K562 (cell line): ENCODE data around the gene SUPT3H. TPM values are rescaled to one million over a fixed set of nuclear protein-coding genes. Genes with fewer than 3 reads are reported as not detected.

Experiments used
- BACH1 ChIP-seq: fragments of 200-800 bp; sonication (Bioruptor generic); IDR thresholded peaks from 2 replicates; pipeline ENCODE4 v1.6.1; 2016; ENCODE audit warnings: missing genetic modification characterization, missing compliant biosample characterization
- CBX3 ChIP-seq, 2 experiments: IDR thresholded peaks; 1 replicate in 1 of 2; 2 replicates in 1 of 2; pipeline ENCODE4 v1.6.1; 2012; ENCODE audit warnings: inconsistent platforms in 2 of 2, low read length in 2 of 2, borderline replicate concordance in 1 of 2, control low read depth in 1 of 2
- DEAF1 ChIP-seq: fragments of 450-650 bp; formaldehyde crosslinking; IDR thresholded peaks from 2 replicates; pipeline ENCODE4 v1.4.0; 2020; ENCODE audit warnings: mild to moderate bottlenecking, moderate library complexity
- FOXJ3 ChIP-seq: sonication (generic); formaldehyde crosslinking; IDR thresholded peaks from 2 replicates; pipeline ENCODE4 v1.4.0; 2020; ENCODE audit warnings: mild to moderate bottlenecking, missing genetic modification reagents
- GATA2 ChIP-seq: sonication (generic); formaldehyde crosslinking; IDR thresholded peaks from 2 replicates; pipeline ENCODE4 v1.4.0; 2020; ENCODE audit warnings: mild to moderate bottlenecking, missing genetic modification reagents
- GTF2E2 ChIP-seq: fragments of 200-800 bp; sonication (Bioruptor generic); IDR thresholded peaks from 2 replicates; pipeline ENCODE4 v1.6.1; 2016; ENCODE audit warnings: missing genetic modification characterization, missing compliant biosample characterization
- HMG20A ChIP-seq: fragments of 450-650 bp; formaldehyde crosslinking; conservative IDR thresholded peaks from 2 replicates; pipeline ENCODE4 v1.4.0; 2020; ENCODE audit warnings: mild to moderate bottlenecking, mixed read lengths
- MBD1 ChIP-seq: fragments of 250-450 bp; sonication (Bioruptor Pico); IDR thresholded peaks from 2 replicates; pipeline ENCODE4 v1.8.0; 2022; ENCODE audit warnings: inconsistent platforms
- NFE2L1 ChIP-seq: fragments of 450-650 bp; IDR thresholded peaks from 2 replicates; pipeline ENCODE4 v1.6.1; 2016; ENCODE audit warnings: missing genetic modification characterization, low read depth, mild to moderate bottlenecking, missing compliant biosample characterization, moderate library complexity, borderline replicate concordance
- PTBP1 ChIP-seq: fragments of 200-400 bp; formaldehyde crosslinking; IDR thresholded peaks from 2 replicates; pipeline ENCODE4 v1.6.1; 2017; ENCODE audit warnings: low read depth, low read length
- TAF15 ChIP-seq: fragments of 200-400 bp; formaldehyde crosslinking; IDR thresholded peaks from 2 replicates; pipeline ENCODE4 v1.6.1; 2017; ENCODE audit warnings: mild to moderate bottlenecking, low read depth, low read length, moderate library complexity
- ZBTB7A ChIP-seq: IDR thresholded peaks from 2 replicates; pipeline ENCODE4 v1.6.1; 2011; ENCODE audit warnings: low read depth, mild to moderate bottlenecking, low read length, moderate library complexity, borderline replicate concordance; ENCODE audit not compliant: control insufficient read depth
- ZC3H11A ChIP-seq: IDR thresholded peaks from 2 replicates; pipeline ENCODE4 v1.6.1; 2012; ENCODE audit warnings: low read depth, low read length, improper control_type of control experiment
- ZFP1 ChIP-seq: fragments of 450-650 bp; formaldehyde crosslinking; IDR thresholded peaks from 2 replicates; pipeline ENCODE4 v1.4.0; 2020; ENCODE audit warnings: mild to moderate bottlenecking, mixed read lengths
- ZNF24 ChIP-seq: fragments of 450-650 bp; IDR thresholded peaks from 2 replicates; pipeline ENCODE4 v1.6.1; 2016
- ZNF445 ChIP-seq: fragments of 250-450 bp; sonication (Bioruptor Pico); IDR thresholded peaks from 2 replicates; pipeline ENCODE4 v1.4.0; 2020; ENCODE audit warnings: low read depth, mild to moderate bottlenecking, moderate library complexity
- ZNF695 ChIP-seq: fragments of 450-650 bp; formaldehyde crosslinking; IDR thresholded peaks from 2 replicates; pipeline ENCODE4 v1.4.0; 2020; ENCODE audit warnings: mild to moderate bottlenecking, moderate library complexity
- ZNF785 ChIP-seq: fragments of 250-450 bp; sonication (Bioruptor Pico); IDR thresholded peaks from 2 replicates; pipeline ENCODE4 v1.4.0; 2020; ENCODE audit warnings: mild to moderate bottlenecking
- polyA plus RNA-seq, 8 experiments: library from polyadenylated mRNA; depleted of rRNA in 4 of 8; stranded (reverse) in 5 of 8; unstranded in 3 of 8; fragments of >200 nt; fragmentation: Nextera tagmentation in 2 of 8; fragmentation: Illumina TruSeq in 1 of 8; extraction: Ambion mirVana in 2 of 8; extraction: Trizol in 1 of 8; gene quantifications; 2 replicates each; pipeline versions ENCODE4 v1.2.1 to v1.2.3, GENCODE V29; 2011 to 2014; ENCODE audit warnings: inconsistent platforms in 1 of 8, missing spikeins in 1 of 8
- total RNA-seq, 7 experiments: library from RNA; depleted of rRNA in 6 of 7; stranded (reverse); fragments of >200 nt in 6 of 7; fragmentation: Illumina TruSeq in 2 of 7; extraction: Trizol in 2 of 7; gene quantifications; 2 replicates each; pipeline versions ENCODE4 v1.2.1 to v1.2.3, GENCODE V29; 2011 to 2021; ENCODE audit warnings: low replicate concordance in 1 of 7
- TF ChIP-seq, protein P1 (sequence below): fragments of 450-650 bp; conservative IDR thresholded peaks from 2 replicates; pipeline ENCODE4 v1.6.1; 2016; ENCODE audit warnings: missing genetic modification characterization, low read depth, mild to moderate bottlenecking, control low read depth, missing compliant biosample characterization
- TF ChIP-seq, protein P2 (sequence below): fragments of 450-650 bp; IDR thresholded peaks from 2 replicates; pipeline ENCODE4 v1.6.1; 2017; ENCODE audit warnings: antibody characterized with exemption

The SUPT3H gene
- total and polyA plus RNA-seq, 9 of the 15 experiments (the other 6 are each of a cell fraction or from before 2014, with no cell fraction given): 7.2 to 16.3 (median 11.9) TPM

GRCh38 chr6:45378334-45378926, 696 bp upstream of the SUPT3H start (continued):
- TF ChIP-seq ZNF445 (CRISPR knock-in tag): no peak
- no peak for TF ChIP-seq TAF15
- TF ChIP-seq CBX3 (IDR thresholded peaks at IDR 0.05; ENCODE audit: borderline replicate concordance in 1 of 2, low read length in 2 of 2): no peak
- no peak for TF ChIP-seq PTBP1
- TF ChIP-seq NFE2L1 (tag): no peak
- TF ChIP-seq ZFP1 (CRISPR knock-in tag): no peak
- no peak for TF ChIP-seq GTF2E2 (tag)
- no peak; the same call in 1 of the 2 replicates for TF ChIP-seq DEAF1 (CRISPR knock-in tag)
- no peak; the same call in 1 of the 2 replicates for TF ChIP-seq HMG20A
- no peak for TF ChIP-seq ZNF785
- TF ChIP-seq, protein P1, sequence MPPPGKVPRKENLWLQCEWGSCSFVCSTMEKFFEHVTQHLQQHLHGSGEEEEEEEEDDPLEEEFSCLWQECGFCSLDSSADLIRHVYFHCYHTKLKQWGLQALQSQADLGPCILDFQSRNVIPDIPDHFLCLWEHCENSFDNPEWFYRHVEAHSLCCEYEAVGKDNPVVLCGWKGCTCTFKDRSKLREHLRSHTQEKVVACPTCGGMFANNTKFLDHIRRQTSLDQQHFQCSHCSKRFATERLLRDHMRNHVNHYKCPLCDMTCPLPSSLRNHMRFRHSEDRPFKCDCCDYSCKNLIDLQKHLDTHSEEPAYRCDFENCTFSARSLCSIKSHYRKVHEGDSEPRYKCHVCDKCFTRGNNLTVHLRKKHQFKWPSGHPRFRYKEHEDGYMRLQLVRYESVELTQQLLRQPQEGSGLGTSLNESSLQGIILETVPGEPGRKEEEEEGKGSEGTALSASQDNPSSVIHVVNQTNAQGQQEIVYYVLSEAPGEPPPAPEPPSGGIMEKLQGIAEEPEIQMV: no peak
- TF ChIP-seq, protein P2, sequence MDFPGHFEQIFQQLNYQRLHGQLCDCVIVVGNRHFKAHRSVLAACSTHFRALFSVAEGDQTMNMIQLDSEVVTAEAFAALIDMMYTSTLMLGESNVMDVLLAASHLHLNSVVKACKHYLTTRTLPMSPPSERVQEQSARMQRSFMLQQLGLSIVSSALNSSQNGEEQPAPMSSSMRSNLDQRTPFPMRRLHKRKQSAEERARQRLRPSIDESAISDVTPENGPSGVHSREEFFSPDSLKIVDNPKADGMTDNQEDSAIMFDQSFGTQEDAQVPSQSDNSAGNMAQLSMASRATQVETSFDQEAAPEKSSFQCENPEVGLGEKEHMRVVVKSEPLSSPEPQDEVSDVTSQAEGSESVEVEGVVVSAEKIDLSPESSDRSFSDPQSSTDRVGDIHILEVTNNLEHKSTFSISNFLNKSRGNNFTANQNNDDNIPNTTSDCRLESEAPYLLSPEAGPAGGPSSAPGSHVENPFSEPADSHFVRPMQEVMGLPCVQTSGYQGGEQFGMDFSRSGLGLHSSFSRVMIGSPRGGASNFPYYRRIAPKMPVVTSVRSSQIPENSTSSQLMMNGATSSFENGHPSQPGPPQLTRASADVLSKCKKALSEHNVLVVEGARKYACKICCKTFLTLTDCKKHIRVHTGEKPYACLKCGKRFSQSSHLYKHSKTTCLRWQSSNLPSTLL: no peak
- no peak for TF ChIP-seq FOXJ3 (CRISPR knock-in tag)
- no peak for TF ChIP-seq ZNF24
- no peak for TF ChIP-seq ZBTB7A
- TF ChIP-seq ZNF695: no peak
- no peak for TF ChIP-seq ZC3H11A
- no peak for TF ChIP-seq BACH1 (tag)
- TF ChIP-seq GATA2 (CRISPR knock-in tag): no peak
- no peak for TF ChIP-seq MBD1 (CRISPR knock-in tag)
